Loucy (cell line): ENCODE data around the gene KIRREL1.
A peak's percentile ranks its signal among the peaks of the same experiment; 100 is the strongest.

Experiments
- H2AFZ ChIP-seq: fragments of 200-600 bp; sonication (generic); 2 replicates; pipeline ENCODE4 v1.6.0; 2016; ENCODE audit warnings: antibody characterized with exemption, mild to moderate bottlenecking, low read length, moderate library complexity
- H3F3A ChIP-seq: fragments of 200-600 bp; 2 replicates; pipeline ENCODE4 v1.6.0; 2016; ENCODE audit warnings: antibody characterized with exemption, low read depth, mild to moderate bottlenecking
- H3K27me3 ChIP-seq: fragments of 200-600 bp; sonication (generic); 2 replicates; pipeline ENCODE4 v1.6.1; 2014; ENCODE audit warnings: low read length, mild to moderate bottlenecking; ENCODE audit not compliant: insufficient read depth, poor library complexity, severe bottlenecking
- H3K36me3 ChIP-seq: fragments of 200-600 bp; sonication (generic); 2 replicates; pipeline ENCODE4 v1.6.1; 2016; ENCODE audit warnings: low read length; ENCODE audit not compliant: insufficient read depth
- H3K4me1 ChIP-seq: fragments of 200-600 bp; sonication (generic); 2 replicates; pipeline ENCODE4 v1.5.1; 2014; ENCODE audit warnings: low read length, mild to moderate bottlenecking; ENCODE audit not compliant: insufficient read depth, poor library complexity, severe bottlenecking
- H3K4me2 ChIP-seq: fragments of 200-600 bp; sonication (generic); 2 replicates; pipeline ENCODE4 v1.6.0; 2014; ENCODE audit warnings: antibody characterized with exemption, low read length, low read depth, mild to moderate bottlenecking; ENCODE audit not compliant: poor library complexity, severe bottlenecking
- H3K4me3 ChIP-seq: fragments of 200-600 bp; sonication (generic); 2 replicates; pipeline ENCODE4 v1.5.1; 2014; ENCODE audit warnings: low read length, mild to moderate bottlenecking, mixed read lengths; ENCODE audit not compliant: poor library complexity, severe bottlenecking
- H3K79me2 ChIP-seq: fragments of 200-600 bp; sonication (generic); 2 replicates; pipeline ENCODE4 v1.6.1; 2014; ENCODE audit warnings: low read length; ENCODE audit not compliant: insufficient read depth
- H3K9ac ChIP-seq: fragments of 200-600 bp; sonication (generic); 2 replicates; pipeline ENCODE4 v1.6.0; 2014; ENCODE audit warnings: mild to moderate bottlenecking, low read depth, low read length, moderate library complexity; ENCODE audit not compliant: poor library complexity, severe bottlenecking
- H3K9me2 ChIP-seq: fragments of 200-600 bp; sonication (generic); replicated peaks from 2 replicates; pipeline ENCODE4 v1.6.1; 2016; ENCODE audit warnings: low read depth, low read length, mixed read lengths
- H3K9me3 ChIP-seq: fragments of 200-600 bp; sonication (generic); 2 replicates; pipeline ENCODE4 v1.6.1; 2014; ENCODE audit warnings: mild to moderate bottlenecking, antibody characterized with exemption, low read length, low read depth; ENCODE audit not compliant: insufficient read depth
- H4K20me1 ChIP-seq: fragments of 200-600 bp; sonication (generic); 2 replicates; pipeline ENCODE4 v1.6.0; 2014; ENCODE audit warnings: antibody characterized with exemption, low read length, mild to moderate bottlenecking; ENCODE audit not compliant: insufficient read depth, poor library complexity, severe bottlenecking
- CTCF ChIP-seq: fragments of 200-600 bp; sonication (generic); conservative IDR thresholded peaks from 2 replicates; pipeline ENCODE4 v1.5.1; 2014; ENCODE audit warnings: mild to moderate bottlenecking, antibody characterized with exemption, low read length
- EZH2phosphoT487 ChIP-seq: fragments of 200-600 bp; IDR thresholded peaks from 2 replicates; pipeline ENCODE4 v1.6.1; 2018; ENCODE audit warnings: antibody characterized with exemption, mild to moderate bottlenecking, moderate library complexity, borderline replicate concordance

The KIRREL1 gene

GRCh38 chr1:158107916-158108315 lies 114.5 kb downstream of the KIRREL1 start:
- no peak overlapping the region for H3K4me3 ChIP-seq
- H3K9me3 ChIP-seq: no peaks in the 10 kb centered on the region
- no peaks in the 10 kb centered on the region for H4K20me1 ChIP-seq
- no peak overlapping the region for H2AFZ ChIP-seq
- TF ChIP-seq EZH2phosphoT487 (no peak), CTCF (no peak)
- no peaks in the 10 kb centered on the region for H3K4me1 ChIP-seq
- H3F3A ChIP-seq: no peaks in the 10 kb centered on the region
- no peak overlapping the region for H3K9ac ChIP-seq
- H3K36me3 ChIP-seq: no peaks in the 10 kb centered on the region
- H3K79me2 ChIP-seq: no peaks in the 10 kb centered on the region
- no peaks in the 10 kb centered on the region for H3K27me3 ChIP-seq
- no peak overlapping the region for H3K4me2 ChIP-seq
- H3K9me2 ChIP-seq: no peaks in the 10 kb centered on the region

GRCh38 chr1:158112994-158113758 lies 119.7 kb downstream of the KIRREL1 start:
- Histone ChIP-seq H2AFZ (peak overlapping the region; percentile 95), H3K4me2 (peak overlapping the region; percentile 86), H3K27me3 (no peaks in the 10 kb centered on the region), H3K9me3 (no peaks in the 10 kb centered on the region), H3K4me1 (peaks cover 4% of the 10 kb centered on the region), H3K36me3 (no peaks in the 10 kb centered on the region), H3K9me2 (no peaks in the 10 kb centered on the region), H3K79me2 (no peaks in the 10 kb centered on the region), H3K9ac (peak overlapping the region; percentile 64), H3F3A (no peaks in the 10 kb centered on the region), H3K4me3 (peak overlapping the region; percentile 76), H4K20me1 (no peaks in the 10 kb centered on the region)
- TF ChIP-seq EZH2phosphoT487 (no peak), CTCF (peak; percentile 53)

- TF ChIP-seq EZH2phosphoT487: no peak
- TF ChIP-seq CTCF: no peak
- Histone ChIP-seq H2AFZ (peak overlapping the region; percentile 95), H3K27me3 (no peaks in the 10 kb centered on the region), H3K79me2 (no peaks in the 10 kb centered on the region), H3K9me2 (no peaks in the 10 kb centered on the region), H3K9ac (peak overlapping the region; percentile 64), H4K20me1 (no peaks in the 10 kb centered on the region), H3K4me1 (peaks cover 4% of the 10 kb centered on the region), H3F3A (no peaks in the 10 kb centered on the region), H3K4me3 (peak overlapping the region; percentile 76), H3K4me2 (peak overlapping the region; percentile 86), H3K36me3 (no peaks in the 10 kb centered on the region), H3K9me3 (no peaks in the 10 kb centered on the region)
Observed at GRCh38 chr1:158113759-158114127, 120.3 kb downstream of the KIRREL1 start.
